ENCODE data around the gene TTC3. TPM values are rescaled to one million over a fixed set of nuclear protein-coding genes. Genes with fewer than 3 reads are reported as not detected.
"Not testable (repeated sequence)": the region's sequence is repeated elsewhere in the genome, so short reads cannot be mapped to it uniquely, and the experiment has no call there.

The TTC3 gene
- total RNA-seq, 2 donors from 2014 or later: 63.6 to 113 TPM

GRCh38 chr21:37210799-37211198 is 137.7 kb downstream of the TTC3 start:
- DNase-seq (ENCODE audit: low spot score in 2 of 2) (no peak), ATAC-seq (no peak)
- Mint-ChIP-seq H3K36me3 (no peaks in the 10 kb centered on the region), H3K27ac (no peak overlapping the region), H3K9me3 (peaks cover 0 to 9% of the 10 kb centered on the region in 2 donors)

- Mint-ChIP-seq H3K36me3 (peaks cover 2 to 13% of the 10 kb centered on the region in 2 donors), H3K27ac (no peak overlapping the region), H3K9me3 (peaks cover 0 to 9% of the 10 kb centered on the region in 2 donors)
- DNase-seq (ENCODE audit: low spot score in 2 of 2) (no peak), ATAC-seq (no peak)
Observed at GRCh38 chr21:37214952-37215351, 141.9 kb downstream of the TTC3 start.

DNA sequence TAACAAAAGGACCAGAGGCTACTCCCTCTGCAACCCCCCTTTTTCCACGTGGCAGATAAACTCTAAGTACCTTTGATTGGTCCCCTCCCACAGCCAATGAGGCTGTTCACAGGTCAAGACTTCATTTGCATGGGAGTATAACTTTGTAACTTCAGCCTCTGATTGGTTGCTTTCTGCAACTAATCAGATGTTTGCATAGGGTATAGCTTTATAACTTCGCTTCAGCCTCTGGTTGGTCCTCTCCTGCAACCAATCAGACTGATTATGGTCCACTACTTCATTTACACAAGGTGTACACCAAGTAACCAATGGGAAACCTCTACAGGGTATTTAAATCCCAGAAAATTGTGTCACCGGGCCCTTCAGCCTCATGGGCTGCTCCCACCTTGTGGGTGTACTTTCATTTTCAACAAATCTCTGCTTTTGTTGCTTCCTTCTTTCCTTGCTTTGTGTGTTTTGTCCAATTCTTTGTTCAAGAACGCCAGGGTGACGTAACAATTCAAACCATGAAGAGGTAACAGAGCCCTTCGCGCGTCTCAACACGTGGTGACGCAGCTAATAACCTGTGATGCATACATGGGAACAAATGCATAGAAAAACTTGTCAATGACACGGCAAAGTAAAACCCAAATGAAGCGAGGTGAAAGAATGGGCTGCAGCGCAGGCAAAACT is 146.8 kb downstream of the TTC3 start:
- H3K36me3 Mint-ChIP-seq: peaks cover 24 to 45% of the 10 kb centered on the region in 2 donors
- ATAC-seq (no peak), DNase-seq (ENCODE audit: low spot score in 2 of 2) (no peak)
- H3K9me3 Mint-ChIP-seq: no peaks in the 10 kb centered on the region
- H3K27ac Mint-ChIP-seq: peak overlapping the region; percentile 94 to 96

DNA sequence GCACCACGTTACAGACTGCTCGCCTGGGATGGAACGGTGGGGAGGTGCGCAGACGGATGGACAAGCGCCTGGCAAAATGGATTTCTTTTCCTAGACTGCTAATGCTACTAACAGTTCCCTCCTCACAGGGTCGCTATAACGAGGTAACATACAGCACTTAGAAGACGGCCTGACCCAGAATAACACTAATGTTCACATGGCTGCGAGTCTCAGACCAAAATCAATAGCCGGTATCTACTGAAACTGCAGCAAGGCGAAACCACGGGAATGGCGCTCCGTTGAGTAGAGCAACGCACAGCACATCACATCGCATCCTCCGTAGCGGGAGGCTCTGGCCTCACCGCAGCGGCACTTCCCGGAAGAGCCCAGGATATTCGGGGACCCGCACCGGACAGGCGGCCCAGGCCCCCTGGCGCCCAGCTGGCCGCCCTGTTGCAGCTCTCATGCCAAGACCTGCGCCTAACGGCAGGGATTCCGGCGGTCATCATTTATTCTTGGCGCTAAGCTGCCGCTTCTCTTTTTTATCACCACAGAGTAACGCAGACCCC is 147.5 kb downstream of the TTC3 start:
- H3K9me3 Mint-ChIP-seq: no peaks in the 10 kb centered on the region
- peaks cover 24 to 51% of the 10 kb centered on the region in 2 donors for H3K36me3 Mint-ChIP-seq
- peak; percentile 26 to 66 for DNase-seq (ENCODE audit: low spot score in 2 of 2)
- ATAC-seq: peak; percentile 46 to 54
- peak overlapping the region; percentile 94 to 96 for H3K27ac Mint-ChIP-seq

DNA sequence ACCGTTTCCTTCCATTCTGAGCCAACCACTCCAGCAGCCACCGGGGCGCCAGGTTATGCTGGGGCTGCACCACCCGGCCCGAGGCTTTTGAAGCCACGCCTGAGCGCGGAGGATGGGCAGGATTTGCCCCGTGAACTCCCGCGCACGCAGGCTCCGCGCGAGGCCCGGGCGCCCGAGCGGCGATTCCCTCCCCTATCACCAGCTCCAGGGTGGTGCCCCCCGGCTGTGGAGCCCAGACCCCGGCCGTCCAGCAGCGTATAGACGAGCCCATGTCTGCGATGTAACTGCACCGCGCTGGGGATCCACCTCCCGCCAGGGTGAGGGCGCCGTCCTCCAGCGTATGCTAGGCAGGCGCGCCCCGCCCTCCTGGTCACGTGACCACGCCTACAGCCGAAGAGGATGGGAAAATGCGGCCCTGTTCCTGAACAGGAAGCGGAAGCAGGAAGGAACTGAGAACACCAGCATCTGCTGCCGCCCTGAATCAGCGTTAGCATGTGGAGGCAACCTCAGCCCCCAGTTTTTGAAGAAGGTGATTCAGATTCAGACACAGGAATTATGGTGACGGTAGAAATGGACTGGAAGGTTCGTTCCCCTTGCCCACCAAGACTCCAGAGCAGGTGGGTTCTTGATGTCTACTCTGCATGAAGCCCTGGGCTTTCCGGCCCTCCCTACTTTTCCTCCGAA is 148.1 kb downstream of the TTC3 start:
- Mint-ChIP-seq H3K27ac (peak overlapping the region; percentile 94 to 96), H3K9me3 (no peaks in the 10 kb centered on the region), H3K36me3 (peaks cover 24 to 57% of the 10 kb centered on the region in 2 donors)
- DNase-seq (ENCODE audit: low spot score in 2 of 2): peak; percentile 94 to 96
- ATAC-seq: peak; percentile 84 to 86

GRCh38 chr21:37222248-37222647 is 149.2 kb downstream of the TTC3 start:
- H3K27ac Mint-ChIP-seq: peak overlapping the region in 1 of 2 donors; percentile 96
- not testable (repeated sequence) for ATAC-seq; H3K9me3 Mint-ChIP-seq; DNase-seq (ENCODE audit: low spot score in 2 of 2)
- H3K36me3 Mint-ChIP-seq: peaks cover 31 to 65% of the 10 kb centered on the region in 2 donors

- DNase-seq (ENCODE audit: low spot score in 2 of 2) (no peak), ATAC-seq (no peak)
- Mint-ChIP-seq H3K9me3 (no peaks in the 10 kb centered on the region), H3K27ac (no peak overlapping the region), H3K36me3 (peaks cover 40 to 75% of the 10 kb centered on the region in 2 donors)
Observed at GRCh38 chr21:37223804-37224345, 150.8 kb downstream of the TTC3 start.

GRCh38 chr21:37224861-37225839 is 152.1 kb downstream of the TTC3 start:
- H3K36me3 Mint-ChIP-seq: peaks cover 36 to 62% of the 10 kb centered on the region in 2 donors
- peak overlapping the region; percentile 66 to 96 for H3K27ac Mint-ChIP-seq
- no peaks in the 10 kb centered on the region for H3K9me3 Mint-ChIP-seq
- ATAC-seq (peak; percentile 25 to 63), DNase-seq (ENCODE audit: low spot score in 2 of 2) (peak; percentile 38 to 79)

- no peak for DNase-seq (ENCODE audit: low spot score in 2 of 2)
- ATAC-seq: no peak
- peaks cover 24 to 64% of the 10 kb centered on the region in 2 donors for H3K36me3 Mint-ChIP-seq
Observed at GRCh38 chr21:37226041-37226920, 153.2 kb downstream of the TTC3 start.

GRCh38 chr21:37227071-37228002 is 154.3 kb downstream of the TTC3 start:
- Mint-ChIP-seq H3K9me3 (no peaks in the 10 kb centered on the region), H3K27ac (peak overlapping the region; percentile 66 to 81), H3K36me3 (peaks cover 22 to 66% of the 10 kb centered on the region in 2 donors)
- ATAC-seq: no peak
- DNase-seq (ENCODE audit: low spot score in 2 of 2): no peak

More at GRCh38 chr21:37226041-37226920, 153.2 kb downstream of the TTC3 start:
- Mint-ChIP-seq H3K9me3 (no peaks in the 10 kb centered on the region), H3K27ac (peak overlapping the region; percentile 66 to 96)

- no peak for ATAC-seq
- Mint-ChIP-seq H3K36me3 (peaks cover 19 to 62% of the 10 kb centered on the region in 2 donors), H3K9me3 (no peaks in the 10 kb centered on the region), H3K27ac (peak overlapping the region; percentile 20 to 32)
- DNase-seq (ENCODE audit: low spot score in 2 of 2): no peak
Observed at GRCh38 chr21:37228003-37228400, 154.9 kb downstream of the TTC3 start.

- peaks cover 16 to 35% of the 10 kb centered on the region in 2 donors for H3K36me3 Mint-ChIP-seq
- no peak for ATAC-seq
- peak overlapping the region in 1 of 2 donors; percentile 78 for H3K27ac Mint-ChIP-seq
- no peak for DNase-seq (ENCODE audit: low spot score in 2 of 2)
- H3K9me3 Mint-ChIP-seq: no peaks in the 10 kb centered on the region
Observed at GRCh38 chr21:37230632-37231248, 157.7 kb downstream of the TTC3 start.

GRCh38 chr21:37231249-37231645 is 158.2 kb downstream of the TTC3 start:
- Mint-ChIP-seq H3K36me3 (peaks cover 16 to 31% of the 10 kb centered on the region in 2 donors), H3K27ac (peak overlapping the region in 1 of 2 donors; percentile 79), H3K9me3 (no peaks in the 10 kb centered on the region)
- ATAC-seq: no peak
- DNase-seq (ENCODE audit: low spot score in 2 of 2): no peak

- ATAC-seq: no peak
- no peak for DNase-seq (ENCODE audit: low spot score in 2 of 2)
- H3K9me3 Mint-ChIP-seq: no peaks in the 10 kb centered on the region
- peak overlapping the region; percentile 56 to 79 for H3K27ac Mint-ChIP-seq
- peaks cover 13 to 29% of the 10 kb centered on the region in 2 donors for H3K36me3 Mint-ChIP-seq
Observed at GRCh38 chr21:37231671-37232070, 158.6 kb downstream of the TTC3 start.

Data from activated naive CD4-positive, alpha-beta T cell treated with anti-CD3 and anti-CD28 coated beads, Interleukin-2, amount 50 U/mL, for 72 hours (primary cell).